Coronary artery (tissue), 2 donors: ENCODE data around the gene TSEN54.

Experiments used
- DNase-seq: peaks from one replicate; pipeline ENCODE4 v3.0.0-alpha.2; 2017; ENCODE audit warnings: low spot score
- H3K27ac ChIP-seq, 2 donors: fragments of 200-600 bp; sonication (generic); one replicate each; pipeline ENCODE4 v1.5.1; 2016 to 2019
- H3K4me3 ChIP-seq: fragments of 200-600 bp; sonication (generic); 2 replicates; pipeline ENCODE4 v1.5.1; 2016; ENCODE audit warnings: mild to moderate bottlenecking, moderate library complexity
- CTCF ChIP-seq: fragments of 200-600 bp; sonication (generic); IDR thresholded peaks from one replicate; pipeline ENCODE4 v1.5.1; 2019; ENCODE audit warnings: antibody characterized with exemption

Gene TSEN54

DNA sequence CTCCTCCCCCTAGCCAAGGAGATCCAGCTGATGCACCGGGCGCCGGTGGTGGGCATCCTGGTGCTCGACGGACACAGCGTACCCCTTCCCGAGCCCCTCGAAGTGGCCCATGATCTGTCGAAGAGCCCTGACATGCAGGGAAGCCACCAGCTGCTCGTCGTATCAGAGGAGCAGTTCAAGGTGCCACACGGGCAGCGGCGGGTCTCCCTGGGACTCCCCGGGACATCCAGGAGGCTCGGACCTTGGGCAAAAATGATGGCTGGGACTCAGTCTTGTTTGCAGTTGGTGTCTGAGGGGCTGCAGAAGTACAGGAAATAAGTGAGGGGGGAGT lies 55.5 kb downstream of the TSEN54 start:
- peak overlapping the region in 1 of 2 donors; percentile 75 for H3K27ac ChIP-seq
- DNase-seq: no peak

GRCh38 chr17:75572713-75573539 lies 56.6 kb downstream of the TSEN54 start:
- Histone ChIP-seq H3K27ac (no peak overlapping the region), H3K4me3 (no peak overlapping the region)
- no peak for TF ChIP-seq CTCF
- DNase-seq: no peak

More for the DNA sequence above, 55.5 kb downstream of the TSEN54 start:
- no peak for TF ChIP-seq CTCF
- no peak overlapping the region for H3K4me3 ChIP-seq

GRCh38 chr17:75573540-75573957 lies 57.2 kb downstream of the TSEN54 start:
- no peak overlapping the region for H3K27ac ChIP-seq
- DNase-seq: no peak
- H3K4me3 ChIP-seq: no peak overlapping the region
- TF ChIP-seq CTCF: no peak

- DNase-seq: no peak
- Histone ChIP-seq H3K4me3 (no peak overlapping the region), H3K27ac (no peak overlapping the region)
- TF ChIP-seq CTCF: no peak
Measured at GRCh38 chr17:75573994-75574393, 57.7 kb downstream of the TSEN54 start.
